ENCODE measurements around the gene ADSS1.

DNA sequence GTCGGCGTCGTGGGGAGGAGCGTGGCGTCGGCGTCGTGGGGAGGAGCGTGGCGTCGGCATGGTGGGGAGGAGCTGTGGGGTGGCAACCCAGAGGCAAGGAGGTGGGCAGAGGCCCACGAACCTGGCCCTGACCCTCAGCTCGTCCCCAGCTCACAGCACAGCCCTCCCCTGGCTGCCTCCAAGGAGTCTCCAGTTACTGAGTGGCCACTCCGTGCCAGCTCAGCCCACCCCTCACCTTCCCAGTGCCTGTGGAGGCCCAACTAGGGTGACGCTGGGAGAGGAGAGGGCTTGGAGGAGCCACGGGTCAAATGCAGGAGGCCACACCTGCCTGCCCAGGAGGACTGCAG lies 5.8 kb downstream of the ADSS1 start:
- TF ChIP-seq, protein P1, sequence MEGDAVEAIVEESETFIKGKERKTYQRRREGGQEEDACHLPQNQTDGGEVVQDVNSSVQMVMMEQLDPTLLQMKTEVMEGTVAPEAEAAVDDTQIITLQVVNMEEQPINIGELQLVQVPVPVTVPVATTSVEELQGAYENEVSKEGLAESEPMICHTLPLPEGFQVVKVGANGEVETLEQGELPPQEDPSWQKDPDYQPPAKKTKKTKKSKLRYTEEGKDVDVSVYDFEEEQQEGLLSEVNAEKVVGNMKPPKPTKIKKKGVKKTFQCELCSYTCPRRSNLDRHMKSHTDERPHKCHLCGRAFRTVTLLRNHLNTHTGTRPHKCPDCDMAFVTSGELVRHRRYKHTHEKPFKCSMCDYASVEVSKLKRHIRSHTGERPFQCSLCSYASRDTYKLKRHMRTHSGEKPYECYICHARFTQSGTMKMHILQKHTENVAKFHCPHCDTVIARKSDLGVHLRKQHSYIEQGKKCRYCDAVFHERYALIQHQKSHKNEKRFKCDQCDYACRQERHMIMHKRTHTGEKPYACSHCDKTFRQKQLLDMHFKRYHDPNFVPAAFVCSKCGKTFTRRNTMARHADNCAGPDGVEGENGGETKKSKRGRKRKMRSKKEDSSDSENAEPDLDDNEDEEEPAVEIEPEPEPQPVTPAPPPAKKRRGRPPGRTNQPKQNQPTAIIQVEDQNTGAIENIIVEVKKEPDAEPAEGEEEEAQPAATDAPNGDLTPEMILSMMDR (optimal IDR thresholded peaks at IDR 0.05 in 1 of 3, IDR thresholded peaks at IDR 0.05 in 1 of 3, conservative IDR thresholded peaks at IDR 0.05 in 1 of 3; ENCODE audit: extremely low read depth in 1 of 3, insufficient read depth in 2 of 3, low read length in 3 of 3), result no peak
- no peak for TF ChIP-seq EZH2 (IDR thresholded peaks at IDR 0.05; ENCODE audit: low read length)

Data from keratinocyte (primary cell).